Upper lobe of right lung (tissue), 1 donor: ENCODE measurements around the gene NAA60. TPM values are rescaled to one million over a fixed set of nuclear protein-coding genes. Genes with fewer than 3 reads are reported as not detected.
A peak's percentile ranks its signal among the peaks of the same experiment; 100 is the strongest.

Source experiments
- ATAC-seq: fragments of 200-7000 bp; cut with Tn5 transposase; one replicate; pipeline ENCODE4 v1.9.1; 2020; ENCODE audit warnings: mild to moderate bottlenecking, moderate library complexity
- DNase-seq: peaks from one replicate; pipeline ENCODE4 v3.0.0-alpha.2; 2020
- H3K27ac ChIP-seq: fragments of 200-600 bp; one replicate; pipeline ENCODE4 v1.8.0; 2022
- H3K27me3 ChIP-seq: fragments of 200-600 bp; one replicate; pipeline ENCODE4 v1.8.0; 2022; ENCODE audit warnings: mild to moderate bottlenecking
- H3K36me3 ChIP-seq: fragments of 200-600 bp; one replicate; pipeline ENCODE4 v1.8.0; 2022
- H3K4me1 ChIP-seq: fragments of 200-600 bp; one replicate; pipeline ENCODE4 v1.8.0; 2022
- H3K4me3 ChIP-seq: fragments of 200-600 bp; one replicate; pipeline ENCODE4 v1.8.0; 2022; ENCODE audit warnings: mild to moderate bottlenecking
- H3K9me3 ChIP-seq: fragments of 200-600 bp; one replicate; pipeline ENCODE4 v1.8.0; 2022
- CTCF ChIP-seq: fragments of 200-600 bp; IDR thresholded peaks from one replicate; pipeline ENCODE4 v1.8.0; 2022; ENCODE audit warnings: antibody characterized with exemption
- intact Hi-C: fragments of 100-400 bp; cut with DNase I; formaldehyde crosslinking; loops from one replicate; pipeline ENCODE4 v1.11.0; 2022
- total RNA-seq: library from RNA; stranded (reverse); fragmentation: NEBNext Ultra II Directional; extraction: Animal tissue kit (Norgen Biotek cat#: 25700); gene quantifications from one replicate; pipeline ENCODE4 v1.2.1, GENCODE V29; 2021
- donor health status: DM: no; HTN: yes; CAD: no; lungs with severe emphysema.

The NAA60 gene
- total RNA-seq, 1 donor from 2014 or later, result 56.2 TPM

GRCh38 chr16:3408561-3409197, 34.8 kb upstream of the NAA60 start:
- ATAC-seq, result no peak
- no peak overlapping the region for H3K4me3 ChIP-seq

GRCh38 chr16:3413730-3414379, 29.6 kb upstream of the NAA60 start:
- Histone ChIP-seq H3K4me3 (no peak overlapping the region), H3K27me3 (no peaks in the 10 kb centered on the region), H3K9me3 (peaks cover 50% of the 10 kb centered on the region), H3K4me1 (no peaks in the 10 kb centered on the region), H3K36me3 (no peaks in the 10 kb centered on the region), H3K27ac (no peak overlapping the region)
- no peak for TF ChIP-seq CTCF
- intact Hi-C loops, result no loop called here
- no peak for ATAC-seq
- DNase-seq, result no peak

More at GRCh38 chr16:3408561-3409197, 34.8 kb upstream of the NAA60 start:
- no peak for TF ChIP-seq CTCF
- Histone ChIP-seq H3K9me3 (peaks cover 78% of the 10 kb centered on the region), H3K27me3 (no peaks in the 10 kb centered on the region), H3K27ac (no peak overlapping the region), H3K4me1 (no peaks in the 10 kb centered on the region), H3K36me3 (peaks cover 28% of the 10 kb centered on the region)
- DNase-seq, result no peak
- intact Hi-C loops, result no loop called here

- intact Hi-C loops, result no loop called here
- no peaks in the 10 kb centered on the region for H3K4me1 ChIP-seq
- peak; percentile 61 for ATAC-seq
Observed at GRCh38 chr16:3431779-3432219, 11.7 kb upstream of the NAA60 start.

GRCh38 chr16:3434373-3434772, 9.1 kb upstream of the NAA60 start:
- ATAC-seq (no peak), DNase-seq (no peak)
- Histone ChIP-seq H3K36me3 (peaks cover 4% of the 10 kb centered on the region), H3K4me3 (no peak overlapping the region), H3K4me1 (no peaks in the 10 kb centered on the region), H3K27ac (no peak overlapping the region), H3K9me3 (peaks cover under 1% of the 10 kb centered on the region), H3K27me3 (no peaks in the 10 kb centered on the region)
- TF ChIP-seq CTCF, result no peak
- intact Hi-C loops, result no loop called here

More at GRCh38 chr16:3431779-3432219, 11.7 kb upstream of the NAA60 start:
- no peak for TF ChIP-seq CTCF
- no peaks in the 10 kb centered on the region for H3K27me3 ChIP-seq
- H3K9me3 ChIP-seq, result no peaks in the 10 kb centered on the region
- peak overlapping the region; percentile 25 for H3K4me3 ChIP-seq
- H3K27ac ChIP-seq, result no peak overlapping the region
- H3K36me3 ChIP-seq, result peaks cover 3% of the 10 kb centered on the region
- peak; percentile 68 for DNase-seq

GRCh38 chr16:3439637-3440036, 3.8 kb upstream of the NAA60 start:
- no peaks in the 10 kb centered on the region for H3K27me3 ChIP-seq
- ATAC-seq (no peak), DNase-seq (no peak)
- no peak overlapping the region for H3K27ac ChIP-seq
- H3K9me3 ChIP-seq, result peaks cover 6% of the 10 kb centered on the region
- H3K4me1 ChIP-seq, result no peaks in the 10 kb centered on the region
- peaks cover 4% of the 10 kb centered on the region for H3K36me3 ChIP-seq
- intact Hi-C loops, result no loop called here
- TF ChIP-seq CTCF, result no peak
- H3K4me3 ChIP-seq, result no peak overlapping the region
